SU-DHL-6 (cell line): ENCODE results near the gene CTSH.

Source experiments
- H2AFZ ChIP-seq: fragments of 200-600 bp; sonication (generic); 2 replicates; pipeline ENCODE4 v1.6.1; 2014; ENCODE audit warnings: low read depth, mild to moderate bottlenecking, moderate library complexity, mixed read lengths, antibody characterized with exemption, low read length; ENCODE audit not compliant: severe bottlenecking
- H3F3A ChIP-seq: fragments of 200-600 bp; shearing (Covaris generic); 2 replicates; pipeline ENCODE4 v1.6.0; 2016; ENCODE audit warnings: antibody characterized with exemption, mild to moderate bottlenecking; ENCODE audit not compliant: insufficient read depth
- H3K27ac ChIP-seq: fragments of 200-600 bp; sonication (generic); 2 replicates; pipeline ENCODE4 v1.5.1; 2016; ENCODE audit warnings: low read depth, mild to moderate bottlenecking, low read length, moderate library complexity, mixed read lengths
- H3K27me3 ChIP-seq: fragments of 200-600 bp; sonication (generic), shearing (Covaris generic); 2 replicates; pipeline ENCODE4 v1.6.0; 2014; ENCODE audit warnings: mild to moderate bottlenecking, low read length
- H3K36me3 ChIP-seq: fragments of 200-600 bp; sonication (generic); 2 replicates; pipeline ENCODE4 v1.6.1; 2014; ENCODE audit warnings: mild to moderate bottlenecking, low read length, mixed read lengths
- H3K4me2 ChIP-seq: fragments of 300-600, 200-600 bp; shearing (Covaris generic), sonication (generic); 2 replicates; pipeline ENCODE4 v1.6.0; 2014; ENCODE audit warnings: low read length, low read depth, mild to moderate bottlenecking; ENCODE audit not compliant: poor library complexity, severe bottlenecking
- H3K4me3 ChIP-seq: fragments of 200-600 bp; sonication (generic); 2 replicates; pipeline ENCODE4 v1.5.1; 2014; ENCODE audit warnings: antibody characterized with exemption, low read length, mild to moderate bottlenecking, mixed read lengths; ENCODE audit not compliant: insufficient read depth, poor library complexity, severe bottlenecking
- H3K79me2 ChIP-seq: fragments of 200-600 bp; sonication (generic); 2 replicates; pipeline ENCODE4 v1.6.1; 2014; ENCODE audit warnings: mild to moderate bottlenecking, low read length, moderate library complexity; ENCODE audit not compliant: insufficient read depth
- H3K9ac ChIP-seq: fragments of 200-600 bp; sonication (generic); 2 replicates; pipeline ENCODE4 v1.7.0; 2014; ENCODE audit warnings: mild to moderate bottlenecking, low read length
- H3K9me2 ChIP-seq: fragments of 200-600 bp; sonication (generic); replicated peaks from 2 replicates; pipeline ENCODE4 v1.6.1; 2014; ENCODE audit warnings: low read length; ENCODE audit not compliant: insufficient read depth
- H3K9me3 ChIP-seq: fragments of 200-600 bp; sonication (generic); 2 replicates; pipeline ENCODE4 v1.6.1; 2014; ENCODE audit warnings: low read length, mixed read lengths; ENCODE audit not compliant: insufficient read depth
- H4K20me1 ChIP-seq: fragments of 200-600 bp; sonication (generic); 2 replicates; pipeline ENCODE4 v1.6.1; 2014; ENCODE audit warnings: low read depth, mild to moderate bottlenecking, antibody characterized with exemption, low read length, moderate library complexity, mixed read lengths
- CTCF ChIP-seq: fragments of 200-600 bp; sonication (generic); IDR thresholded peaks from one replicate; pipeline ENCODE4 v1.5.1; 2017; ENCODE audit warnings: antibody characterized with exemption, mild to moderate bottlenecking, low read length, moderate library complexity; ENCODE audit not compliant: insufficient read depth, poor library complexity, severe bottlenecking
- EZH2phosphoT487 ChIP-seq: fragments of 200-600 bp; sonication (generic), shearing (Covaris generic); conservative IDR thresholded peaks from 2 replicates; pipeline ENCODE4 v1.6.1; 2018; ENCODE audit warnings: mild to moderate bottlenecking, antibody characterized with exemption, low read length, moderate library complexity, mixed read lengths

CTSH gene

GRCh38 chr15:78960308-78960707 lies 15.5 kb upstream of the CTSH start:
- Histone ChIP-seq H2AFZ (no peak overlapping the region), H3K9me3 (no peaks in the 10 kb centered on the region), H3K27ac (no peak overlapping the region), H3K27me3 (no peaks in the 10 kb centered on the region), H3F3A (no peaks in the 10 kb centered on the region), H3K79me2 (no peaks in the 10 kb centered on the region), H3K9me2 (no peaks in the 10 kb centered on the region), H3K36me3 (no peaks in the 10 kb centered on the region), H3K4me3 (no peak overlapping the region), H3K4me2 (no peak overlapping the region), H4K20me1 (no peaks in the 10 kb centered on the region), H3K9ac (no peak overlapping the region)
- TF ChIP-seq CTCF (no peak), EZH2phosphoT487 (no peak)

GRCh38 chr15:78959360-78959759 lies 14.5 kb upstream of the CTSH start:
- H3F3A ChIP-seq: no peaks in the 10 kb centered on the region
- no peak overlapping the region for H3K9ac ChIP-seq
- no peak overlapping the region for H3K4me2 ChIP-seq
- TF ChIP-seq EZH2phosphoT487: no peak
- TF ChIP-seq CTCF: no peak
- no peaks in the 10 kb centered on the region for H3K36me3 ChIP-seq
- H3K9me2 ChIP-seq: no peaks in the 10 kb centered on the region
- H3K27ac ChIP-seq: no peak overlapping the region
- H3K27me3 ChIP-seq: no peaks in the 10 kb centered on the region
- no peak overlapping the region for H2AFZ ChIP-seq
- no peaks in the 10 kb centered on the region for H3K79me2 ChIP-seq
- no peaks in the 10 kb centered on the region for H4K20me1 ChIP-seq
- H3K4me3 ChIP-seq: no peak overlapping the region
- H3K9me3 ChIP-seq: no peaks in the 10 kb centered on the region

- no peak for TF ChIP-seq CTCF
- Histone ChIP-seq H3K27ac (no peak overlapping the region), H3F3A (no peaks in the 10 kb centered on the region), H3K4me2 (no peak overlapping the region), H3K9ac (no peak overlapping the region), H3K4me3 (no peak overlapping the region), H3K9me3 (no peaks in the 10 kb centered on the region), H3K9me2 (no peaks in the 10 kb centered on the region), H3K36me3 (no peaks in the 10 kb centered on the region), H3K79me2 (no peaks in the 10 kb centered on the region), H2AFZ (no peak overlapping the region), H3K27me3 (no peaks in the 10 kb centered on the region), H4K20me1 (no peaks in the 10 kb centered on the region)
Observed at GRCh38 chr15:78957416-78958093, 12.7 kb upstream of the CTSH start.

- no peaks in the 10 kb centered on the region for H3K9me2 ChIP-seq
- no peak overlapping the region for H3K9ac ChIP-seq
- TF ChIP-seq EZH2phosphoT487 (no peak), CTCF (no peak)
- no peaks in the 10 kb centered on the region for H3K9me3 ChIP-seq
- H3K79me2 ChIP-seq: no peaks in the 10 kb centered on the region
- H3K4me3 ChIP-seq: no peak overlapping the region
- H3K36me3 ChIP-seq: no peaks in the 10 kb centered on the region
- H3K4me2 ChIP-seq: no peak overlapping the region
- H3F3A ChIP-seq: no peaks in the 10 kb centered on the region
- no peaks in the 10 kb centered on the region for H3K27me3 ChIP-seq
- no peaks in the 10 kb centered on the region for H4K20me1 ChIP-seq
- no peak overlapping the region for H2AFZ ChIP-seq
- H3K27ac ChIP-seq: no peak overlapping the region
Observed at GRCh38 chr15:78956937-78957336, 12.1 kb upstream of the CTSH start.
